A549 (cell line): ENCODE data around the gene SRGAP3. TPM values are rescaled to one million over a fixed set of nuclear protein-coding genes. Genes with fewer than 3 reads are reported as not detected.

Source experiments
- ATAC-seq, 2 experiments: fragments of 200-7000 bp in 1 of 2; fragments of >200 bp in 1 of 2; cut with Nextera tagmentation in 1 of 2; cut with Tn5 transposase in 1 of 2; 3 replicates each; pipeline versions ENCODE4 v1.8.0 to v1.9.1; 2018 to 2020; ENCODE audit warnings: mild to moderate bottlenecking in 1 of 2, moderate library complexity in 1 of 2
- CTCF ChIA-PET: fragments of 300-600 bp; sonication (Branson Sonifier 250); formaldehyde crosslinking; extraction: SDS; loops from one replicate; lab custom pipeline; 2021; ENCODE audit warnings: antibody characterized with exemption, inconsistent platforms; lab: Yijun Ruan, JAX
- POLR2A ChIA-PET: fragments of 350-600 bp; formaldehyde crosslinking; extraction: SDS; loops from one replicate; lab custom pipeline; 2021; ENCODE audit warnings: antibody characterized with exemption, inconsistent platforms; lab: Yijun Ruan, JAX
- DNase-seq, 2 experiments: peaks; one replicate each; pipeline versions ENCODE4 v3.0.0 to v3.0.0-alpha.2; 2011 to 2016; ENCODE audit warnings: low read depth in 1 of 2, low spot score in 1 of 2
- FAIRE-seq: peaks from 2 replicates; lab custom pipeline; 2011; peaks lifted over from hg19 to GRCh38; lab: Jason Lieb, UNC
- H3K27ac ChIP-seq, 2 experiments: fragments of >200 bp; sonication (Bioruptor Twin); formaldehyde crosslinking; 3 replicates each; pipeline ENCODE4 v1.5.1; 2016 to 2017
- H3K4me1 ChIP-seq: fragments of >200 bp; sonication (Bioruptor Twin); formaldehyde crosslinking; 3 replicates; pipeline ENCODE4 v1.6.1; 2016
- H3K4me2 ChIP-seq: fragments of >200 bp; sonication (Bioruptor Twin); formaldehyde crosslinking; 3 replicates; pipeline ENCODE4 v1.6.1; 2016
- H3K4me3 ChIP-seq: fragments of >200 bp; sonication (Bioruptor Twin); formaldehyde crosslinking; 3 replicates; pipeline ENCODE4 v1.5.1; 2016
- H3K9me3 ChIP-seq: fragments of >200 bp; sonication (Bioruptor Twin); formaldehyde crosslinking; 3 replicates; pipeline ENCODE4 v1.6.1; 2016
- BHLHE40 ChIP-seq: IDR thresholded peaks from 2 replicates; pipeline ENCODE4 v1.6.1; 2012; ENCODE audit warnings: low read depth, low read length, inconsistent platforms
- CBX8 ChIP-seq: fragments of 200-600 bp; sonication (generic); IDR thresholded peaks from 2 replicates; pipeline ENCODE4 v1.6.1; 2016
- FOSB ChIP-seq: fragments of 250-450 bp; sonication (Bioruptor Pico); IDR thresholded peaks from 2 replicates; pipeline ENCODE4 v1.5.0; 2020; ENCODE audit warnings: mild to moderate bottlenecking, moderate library complexity
- GATA3 ChIP-seq: IDR thresholded peaks from 2 replicates; pipeline ENCODE4 v1.6.1; 2012; ENCODE audit warnings: borderline replicate concordance
- HDAC2 ChIP-seq: fragments of 200-600 bp; sonication (generic); IDR thresholded peaks from 2 replicates; pipeline ENCODE4 v1.6.1; 2016
- HOXA7 ChIP-seq: fragments of 250-450 bp; sonication (Bioruptor Pico); IDR thresholded peaks from 2 replicates; pipeline ENCODE4 v1.5.0; 2020; ENCODE audit warnings: mild to moderate bottlenecking, moderate library complexity
- JUN ChIP-seq, 2 experiments: fragments of >200 bp; sonication (Bioruptor Twin); formaldehyde crosslinking; IDR thresholded peaks; 2 replicates in 1 of 2; 3 replicates in 1 of 2; pipeline ENCODE4 v1.6.1; 2016 to 2017
- KDM1A ChIP-seq: fragments of 200-600 bp; sonication (generic); IDR thresholded peaks from 2 replicates; pipeline ENCODE4 v1.6.1; 2016; ENCODE audit warnings: low read depth, mild to moderate bottlenecking
- MAZ ChIP-seq: fragments of 150-350 bp; IDR thresholded peaks from 2 replicates; pipeline ENCODE4 v1.6.1; 2014; ENCODE audit warnings: antibody characterized with exemption, low read depth, low read length, borderline replicate concordance
- NFE2L2 ChIP-seq: fragments of 150-350 bp; conservative IDR thresholded peaks from 2 replicates; pipeline ENCODE4 v1.6.1; 2014; ENCODE audit warnings: low read length
- NPAS2 ChIP-seq: fragments of 250-450 bp; sonication (Bioruptor Pico); IDR thresholded peaks from 2 replicates; pipeline ENCODE4 v1.8.0; 2022; ENCODE audit warnings: mild to moderate bottlenecking, moderate library complexity, borderline replicate concordance
- POLR2A ChIP-seq: IDR thresholded peaks from 2 replicates; pipeline ENCODE4 v1.6.1; 2012; ENCODE audit warnings: mild to moderate bottlenecking, low read length
- RAD21 ChIP-seq, 2 experiments: fragments of >200 bp in 1 of 2; sonication (Bioruptor Twin) in 1 of 2; formaldehyde crosslinking in 1 of 2; IDR thresholded peaks in 1 of 2; conservative IDR thresholded peaks in 1 of 2; 2 replicates in 1 of 2; 3 replicates in 1 of 2; pipeline ENCODE4 v1.6.1; 2012 to 2018; ENCODE audit warnings: inconsistent platforms in 1 of 2
- RARB ChIP-seq: fragments of 250-450 bp; sonication (Bioruptor Pico); IDR thresholded peaks from 2 replicates; pipeline ENCODE4 v1.8.0; 2021; ENCODE audit warnings: mild to moderate bottlenecking, moderate library complexity
- RFX5 ChIP-seq: fragments of 450-650 bp; IDR thresholded peaks from 2 replicates; pipeline ENCODE4 v1.7.1; 2014; ENCODE audit warnings: antibody characterized with exemption, mild to moderate bottlenecking, moderate library complexity
- SMC3 ChIP-seq: fragments of >200 bp; sonication (Bioruptor Twin); formaldehyde crosslinking; IDR thresholded peaks from 3 replicates; pipeline ENCODE4 v1.6.1; 2018; ENCODE audit warnings: inconsistent platforms
- TFCP2L1 ChIP-seq: fragments of 250-450 bp; sonication (Bioruptor Pico); IDR thresholded peaks from 2 replicates; pipeline ENCODE4 v1.5.0; 2021; ENCODE audit warnings: mild to moderate bottlenecking
- TP53 ChIP-seq: fragments of 250-450 bp; sonication (Bioruptor Pico); IDR thresholded peaks from 2 replicates; pipeline ENCODE4 v1.5.0; 2021; ENCODE audit warnings: mild to moderate bottlenecking, moderate library complexity
- WGBS: methylation state at CpG from one replicate; pipeline ENCODE4 v1.1.6; 2017; ENCODE audit errors: missing lambda C conversion rate; 5-methylcytosine and 5-hydroxymethylcytosine counted together
- polyA plus RNA-seq, 4 experiments: library from polyadenylated mRNA; depleted of rRNA in 3 of 4; stranded (reverse); fragments of >200 nt; fragmentation: RNase III in 1 of 4; extraction: RNeasy Plus Mini Kit Qiagen cat#74134 plus additional on column Dnase treatment in 1 of 4; gene quantifications; 2 replicates in 3 of 4; 3 replicates in 1 of 4; pipeline ENCODE4 v1.2.3, GENCODE V29; 2011 to 2017
- TF ChIP-seq, protein P1 (sequence below): IDR thresholded peaks from 2 replicates; pipeline ENCODE4 v1.6.1; 2012
- TF ChIP-seq, protein P2 (sequence below): fragments of >200 bp; sonication (Bioruptor Twin); formaldehyde crosslinking; IDR thresholded peaks from 3 replicates; pipeline ENCODE4 v1.6.1; 2016
- TF ChIP-seq, protein P3 (sequence below): fragments of 200-600 bp; sonication (generic); IDR thresholded peaks from 2 replicates; pipeline ENCODE4 v1.6.1; 2016; ENCODE audit warnings: antibody characterized with exemption, mild to moderate bottlenecking, moderate library complexity
- TF ChIP-seq, protein P4 (sequence below): fragments of >200 bp; sonication (Bioruptor Twin); formaldehyde crosslinking; IDR thresholded peaks from 3 replicates; pipeline ENCODE4 v1.5.1; 2016
- TF ChIP-seq, protein P5 (sequence below): fragments of 250-450 bp; sonication (Bioruptor Pico); IDR thresholded peaks from 2 replicates; pipeline ENCODE4 v1.5.0; 2020; ENCODE audit warnings: low read depth, mild to moderate bottlenecking, moderate library complexity
- TF ChIP-seq, protein P6 (sequence below): IDR thresholded peaks from 2 replicates; pipeline ENCODE4 v1.6.1; 2012; ENCODE audit warnings: low read depth, borderline replicate concordance
- TF ChIP-seq, protein P7 (sequence below): fragments of 250-450 bp; sonication (Bioruptor Pico); IDR thresholded peaks from 2 replicates; pipeline ENCODE4 v1.5.0; 2021; ENCODE audit warnings: mild to moderate bottlenecking, moderate library complexity, borderline replicate concordance

Gene SRGAP3
- polyA plus RNA-seq, 2 of the 4 experiments (the other 2 are of a cell fraction): 1.6 to 2.5 TPM

DNA sequence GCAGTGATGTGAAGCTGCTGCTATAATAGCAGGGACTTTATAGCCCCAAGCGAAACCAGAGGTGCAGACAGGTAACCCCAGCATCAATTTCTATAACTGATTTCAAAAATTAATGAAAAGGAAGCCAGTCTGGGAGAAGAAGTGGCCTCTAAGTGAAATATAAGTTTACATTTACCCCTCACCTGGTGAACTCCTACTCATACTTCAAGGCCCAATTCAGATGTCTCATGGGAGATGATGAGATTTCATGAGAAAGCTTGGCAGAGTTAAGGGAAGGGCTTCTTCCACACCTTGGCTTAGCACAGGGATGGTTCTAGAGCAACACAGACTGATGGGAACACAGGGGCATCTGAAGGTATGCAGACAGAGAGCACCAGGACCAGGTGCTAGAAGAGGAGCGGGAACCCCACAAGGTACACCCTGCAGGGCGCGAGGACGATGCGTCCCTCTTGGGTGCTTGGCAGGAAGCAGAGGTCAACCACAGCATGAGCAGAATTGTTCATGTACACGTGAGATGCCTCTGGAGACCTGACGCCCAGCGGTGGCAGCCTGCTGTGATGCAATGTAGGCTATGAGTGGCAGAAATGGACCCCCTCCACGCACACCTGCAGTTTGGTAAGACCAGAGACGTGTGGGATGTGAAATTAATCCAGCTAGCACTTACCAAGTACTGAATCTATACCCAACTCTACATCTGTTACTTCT is 102.9 kb downstream of the SRGAP3 start:
- WGBS: 83% methylated on average over 11 of the region's 11 CpGs

DNA sequence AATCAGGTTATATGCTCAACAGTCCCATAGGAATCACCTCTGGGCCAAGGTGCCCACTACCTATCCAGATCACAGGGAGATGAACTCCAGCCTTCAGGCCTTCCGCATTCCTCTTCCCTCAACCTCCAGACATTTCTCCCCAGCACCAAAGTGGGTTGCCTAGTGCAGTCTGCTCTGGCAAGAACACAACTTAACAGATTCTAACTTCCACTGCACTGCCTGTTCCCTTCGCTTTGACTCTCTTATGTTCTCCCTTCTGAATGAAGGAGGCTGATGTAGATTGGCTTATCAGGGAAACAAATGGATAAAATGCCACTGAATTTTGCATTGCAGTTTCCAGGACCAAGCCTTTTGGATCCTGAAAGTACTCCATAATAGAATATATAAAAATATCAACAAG is 106.3 kb downstream of the SRGAP3 start:
- FAIRE-seq: no peak
- CTCF ChIA-PET: no interaction called here
- TF ChIP-seq NFE2L2: no peak
- TF ChIP-seq BHLHE40: no peak
- TF ChIP-seq CBX8: no peak
- no peak for TF ChIP-seq GATA3
- no peak for TF ChIP-seq RAD21 (conservative IDR thresholded peaks at IDR 0.05 in 1 of 2, IDR thresholded peaks at IDR 0.05 in 1 of 2)
- TF ChIP-seq TP53 (CRISPR knock-in tag): no peak
- TF ChIP-seq, protein P1, sequence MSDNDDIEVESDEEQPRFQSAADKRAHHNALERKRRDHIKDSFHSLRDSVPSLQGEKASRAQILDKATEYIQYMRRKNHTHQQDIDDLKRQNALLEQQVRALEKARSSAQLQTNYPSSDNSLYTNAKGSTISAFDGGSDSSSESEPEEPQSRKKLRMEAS: no peak
- no peak for TF ChIP-seq KDM1A
- no peak for TF ChIP-seq RARB
- TF ChIP-seq, protein P2, sequence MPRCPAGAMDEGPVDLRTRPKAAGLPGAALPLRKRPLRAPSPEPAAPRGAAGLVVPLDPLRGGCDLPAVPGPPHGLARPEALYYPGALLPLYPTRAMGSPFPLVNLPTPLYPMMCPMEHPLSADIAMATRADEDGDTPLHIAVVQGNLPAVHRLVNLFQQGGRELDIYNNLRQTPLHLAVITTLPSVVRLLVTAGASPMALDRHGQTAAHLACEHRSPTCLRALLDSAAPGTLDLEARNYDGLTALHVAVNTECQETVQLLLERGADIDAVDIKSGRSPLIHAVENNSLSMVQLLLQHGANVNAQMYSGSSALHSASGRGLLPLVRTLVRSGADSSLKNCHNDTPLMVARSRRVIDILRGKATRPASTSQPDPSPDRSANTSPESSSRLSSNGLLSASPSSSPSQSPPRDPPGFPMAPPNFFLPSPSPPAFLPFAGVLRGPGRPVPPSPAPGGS: no peak
- no peak for TF ChIP-seq MAZ
- TF ChIP-seq, protein P3, sequence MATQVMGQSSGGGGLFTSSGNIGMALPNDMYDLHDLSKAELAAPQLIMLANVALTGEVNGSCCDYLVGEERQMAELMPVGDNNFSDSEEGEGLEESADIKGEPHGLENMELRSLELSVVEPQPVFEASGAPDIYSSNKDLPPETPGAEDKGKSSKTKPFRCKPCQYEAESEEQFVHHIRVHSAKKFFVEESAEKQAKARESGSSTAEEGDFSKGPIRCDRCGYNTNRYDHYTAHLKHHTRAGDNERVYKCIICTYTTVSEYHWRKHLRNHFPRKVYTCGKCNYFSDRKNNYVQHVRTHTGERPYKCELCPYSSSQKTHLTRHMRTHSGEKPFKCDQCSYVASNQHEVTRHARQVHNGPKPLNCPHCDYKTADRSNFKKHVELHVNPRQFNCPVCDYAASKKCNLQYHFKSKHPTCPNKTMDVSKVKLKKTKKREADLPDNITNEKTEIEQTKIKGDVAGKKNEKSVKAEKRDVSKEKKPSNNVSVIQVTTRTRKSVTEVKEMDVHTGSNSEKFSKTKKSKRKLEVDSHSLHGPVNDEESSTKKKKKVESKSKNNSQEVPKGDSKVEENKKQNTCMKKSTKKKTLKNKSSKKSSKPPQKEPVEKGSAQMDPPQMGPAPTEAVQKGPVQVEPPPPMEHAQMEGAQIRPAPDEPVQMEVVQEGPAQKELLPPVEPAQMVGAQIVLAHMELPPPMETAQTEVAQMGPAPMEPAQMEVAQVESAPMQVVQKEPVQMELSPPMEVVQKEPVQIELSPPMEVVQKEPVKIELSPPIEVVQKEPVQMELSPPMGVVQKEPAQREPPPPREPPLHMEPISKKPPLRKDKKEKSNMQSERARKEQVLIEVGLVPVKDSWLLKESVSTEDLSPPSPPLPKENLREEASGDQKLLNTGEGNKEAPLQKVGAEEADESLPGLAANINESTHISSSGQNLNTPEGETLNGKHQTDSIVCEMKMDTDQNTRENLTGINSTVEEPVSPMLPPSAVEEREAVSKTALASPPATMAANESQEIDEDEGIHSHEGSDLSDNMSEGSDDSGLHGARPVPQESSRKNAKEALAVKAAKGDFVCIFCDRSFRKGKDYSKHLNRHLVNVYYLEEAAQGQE: no peak
- TF ChIP-seq, protein P4, sequence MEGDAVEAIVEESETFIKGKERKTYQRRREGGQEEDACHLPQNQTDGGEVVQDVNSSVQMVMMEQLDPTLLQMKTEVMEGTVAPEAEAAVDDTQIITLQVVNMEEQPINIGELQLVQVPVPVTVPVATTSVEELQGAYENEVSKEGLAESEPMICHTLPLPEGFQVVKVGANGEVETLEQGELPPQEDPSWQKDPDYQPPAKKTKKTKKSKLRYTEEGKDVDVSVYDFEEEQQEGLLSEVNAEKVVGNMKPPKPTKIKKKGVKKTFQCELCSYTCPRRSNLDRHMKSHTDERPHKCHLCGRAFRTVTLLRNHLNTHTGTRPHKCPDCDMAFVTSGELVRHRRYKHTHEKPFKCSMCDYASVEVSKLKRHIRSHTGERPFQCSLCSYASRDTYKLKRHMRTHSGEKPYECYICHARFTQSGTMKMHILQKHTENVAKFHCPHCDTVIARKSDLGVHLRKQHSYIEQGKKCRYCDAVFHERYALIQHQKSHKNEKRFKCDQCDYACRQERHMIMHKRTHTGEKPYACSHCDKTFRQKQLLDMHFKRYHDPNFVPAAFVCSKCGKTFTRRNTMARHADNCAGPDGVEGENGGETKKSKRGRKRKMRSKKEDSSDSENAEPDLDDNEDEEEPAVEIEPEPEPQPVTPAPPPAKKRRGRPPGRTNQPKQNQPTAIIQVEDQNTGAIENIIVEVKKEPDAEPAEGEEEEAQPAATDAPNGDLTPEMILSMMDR: no peak
- POLR2A ChIA-PET: no interaction called here
- no peaks in the 10 kb centered on the region for H3K4me1 ChIP-seq
- H3K9me3 ChIP-seq: no peaks in the 10 kb centered on the region
- 90% methylated on average over 2 of the region's 2 CpGs for WGBS
- H3K27ac ChIP-seq: no peak overlapping the region
- no peak overlapping the region for H3K4me3 ChIP-seq
- ATAC-seq: no peak
- no peak for DNase-seq
- no peak overlapping the region for H3K4me2 ChIP-seq

More for the DNA sequence above, 102.9 kb downstream of the SRGAP3 start:
- ChIA-PET CTCF (no interaction called here), POLR2A (no interaction called here)
- H3K4me3 ChIP-seq: no peak overlapping the region
- ATAC-seq (no peak), FAIRE-seq (no peak), DNase-seq (no peak)
- no peak overlapping the region for H3K4me2 ChIP-seq
- no peaks in the 10 kb centered on the region for H3K9me3 ChIP-seq
- H3K4me1 ChIP-seq: peaks cover 13% of the 10 kb centered on the region
- H3K27ac ChIP-seq: no peak overlapping the region
- no peak for TF ChIP-seq NPAS2 (CRISPR knock-in tag)
- TF ChIP-seq FOSB (CRISPR knock-in tag): no peak
- TF ChIP-seq, protein P4: no peak
- no peak for TF ChIP-seq HDAC2
- TF ChIP-seq, protein P5, sequence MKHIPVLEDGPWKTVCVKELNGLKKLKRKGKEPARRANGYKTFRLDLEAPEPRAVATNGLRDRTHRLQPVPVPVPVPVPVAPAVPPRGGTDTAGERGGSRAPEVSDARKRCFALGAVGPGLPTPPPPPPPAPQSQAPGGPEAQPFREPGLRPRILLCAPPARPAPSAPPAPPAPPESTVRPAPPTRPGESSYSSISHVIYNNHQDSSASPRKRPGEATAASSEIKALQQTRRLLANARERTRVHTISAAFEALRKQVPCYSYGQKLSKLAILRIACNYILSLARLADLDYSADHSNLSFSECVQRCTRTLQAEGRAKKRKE (CRISPR knock-in tag): no peak
- TF ChIP-seq HOXA7: no peak
- TF ChIP-seq, protein P6, sequence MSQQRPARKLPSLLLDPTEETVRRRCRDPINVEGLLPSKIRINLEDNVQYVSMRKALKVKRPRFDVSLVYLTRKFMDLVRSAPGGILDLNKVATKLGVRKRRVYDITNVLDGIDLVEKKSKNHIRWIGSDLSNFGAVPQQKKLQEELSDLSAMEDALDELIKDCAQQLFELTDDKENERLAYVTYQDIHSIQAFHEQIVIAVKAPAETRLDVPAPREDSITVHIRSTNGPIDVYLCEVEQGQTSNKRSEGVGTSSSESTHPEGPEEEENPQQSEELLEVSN: no peak
- TF ChIP-seq POLR2A: no peak
- TF ChIP-seq JUN (IDR thresholded peaks at IDR 0.05): no peak
- no peak for TF ChIP-seq TFCP2L1 (CRISPR knock-in tag)
- TF ChIP-seq BHLHE40: no peak
- TF ChIP-seq, protein P7, sequence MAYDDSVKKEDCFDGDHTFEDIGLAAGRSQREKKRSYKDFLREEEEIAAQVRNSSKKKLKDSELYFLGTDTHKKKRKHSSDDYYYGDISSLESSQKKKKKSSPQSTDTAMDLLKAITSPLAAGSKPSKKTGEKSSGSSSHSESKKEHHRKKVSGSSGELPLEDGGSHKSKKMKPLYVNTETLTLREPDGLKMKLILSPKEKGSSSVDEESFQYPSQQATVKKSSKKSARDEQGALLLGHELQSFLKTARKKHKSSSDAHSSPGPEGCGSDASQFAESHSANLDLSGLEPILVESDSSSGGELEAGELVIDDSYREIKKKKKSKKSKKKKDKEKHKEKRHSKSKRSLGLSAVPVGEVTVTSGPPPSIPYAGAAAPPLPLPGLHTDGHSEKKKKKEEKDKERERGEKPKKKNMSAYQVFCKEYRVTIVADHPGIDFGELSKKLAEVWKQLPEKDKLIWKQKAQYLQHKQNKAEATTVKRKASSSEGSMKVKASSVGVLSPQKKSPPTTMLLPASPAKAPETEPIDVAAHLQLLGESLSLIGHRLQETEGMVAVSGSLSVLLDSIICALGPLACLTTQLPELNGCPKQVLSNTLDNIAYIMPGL (CRISPR knock-in tag): no peak
- TF ChIP-seq SMC3: no peak
- no peak for TF ChIP-seq RFX5
